Activated CD4-positive, alpha-beta T cell treated with anti-CD3 and anti-CD28 coated beads, Interleukin-2, amount 10 ng/mL, durations not matched to agents 24 days and 14 days (primary cell): Measurements from ENCODE around the gene CADPS2. TPM values are rescaled to one million over a fixed set of nuclear protein-coding genes. Genes with fewer than 3 reads are reported as not detected.

Experiments used
- DNase-seq: peaks from one replicate; pipeline ENCODE4 v3.0.0; 2022
- H3K27ac Mint-ChIP-seq: one replicate; pipeline ENCODE4 v1.8.0; 2022; ENCODE audit warnings: mild to moderate bottlenecking, mixed read lengths
- H3K27me3 Mint-ChIP-seq: one replicate; pipeline ENCODE4 v1.8.0; 2022; ENCODE audit warnings: mixed read lengths
- H3K36me3 Mint-ChIP-seq: one replicate; pipeline ENCODE4 v1.8.0; 2022; ENCODE audit warnings: low read depth, mild to moderate bottlenecking, mixed read lengths
- H3K4me1 Mint-ChIP-seq: one replicate; pipeline ENCODE4 v1.8.0; 2021; ENCODE audit warnings: mixed read lengths
- H3K4me3 Mint-ChIP-seq: one replicate; pipeline ENCODE4 v1.8.0; 2022; ENCODE audit warnings: mild to moderate bottlenecking, moderate library complexity, mixed read lengths
- H3K9me3 Mint-ChIP-seq: one replicate; pipeline ENCODE4 v1.8.0; 2021; ENCODE audit warnings: mixed read lengths
- intact Hi-C: fragments of 100-400 bp; cut with micrococcal nuclease; formaldehyde crosslinking; loops from one replicate; pipeline ENCODE4 v1.15.1; 2023
- total RNA-seq: library from RNA; stranded (reverse); gene quantifications from 2 replicates; pipeline ENCODE4 v1.2.3, GENCODE V29; 2022

CADPS2 gene
- total RNA-seq, 1 donor from 2014 or later: not detected

- no peaks in the 10 kb centered on the region for H3K27me3 Mint-ChIP-seq
Observed at GRCh38 chr7:122746948-122747347, 139.3 kb downstream of the CADPS2 start.

GRCh38 chr7:122743211-122743610 is 143.0 kb downstream of the CADPS2 start:
- no peak overlapping the region for H3K4me3 Mint-ChIP-seq
- H3K27me3 Mint-ChIP-seq: no peaks in the 10 kb centered on the region
- intact Hi-C loops: no loop called here
- no peak overlapping the region for H3K27ac Mint-ChIP-seq
- no peaks in the 10 kb centered on the region for H3K9me3 Mint-ChIP-seq
- no peak for DNase-seq
- H3K36me3 Mint-ChIP-seq: no peaks in the 10 kb centered on the region
- H3K4me1 Mint-ChIP-seq: no peaks in the 10 kb centered on the region

More at GRCh38 chr7:122746948-122747347, 139.3 kb downstream of the CADPS2 start:
- H3K4me3 Mint-ChIP-seq: no peak overlapping the region
- H3K9me3 Mint-ChIP-seq: no peaks in the 10 kb centered on the region
- DNase-seq: no peak
- H3K36me3 Mint-ChIP-seq: no peaks in the 10 kb centered on the region
- H3K4me1 Mint-ChIP-seq: no peaks in the 10 kb centered on the region
- H3K27ac Mint-ChIP-seq: no peak overlapping the region
- intact Hi-C loops: no loop called here

DNA sequence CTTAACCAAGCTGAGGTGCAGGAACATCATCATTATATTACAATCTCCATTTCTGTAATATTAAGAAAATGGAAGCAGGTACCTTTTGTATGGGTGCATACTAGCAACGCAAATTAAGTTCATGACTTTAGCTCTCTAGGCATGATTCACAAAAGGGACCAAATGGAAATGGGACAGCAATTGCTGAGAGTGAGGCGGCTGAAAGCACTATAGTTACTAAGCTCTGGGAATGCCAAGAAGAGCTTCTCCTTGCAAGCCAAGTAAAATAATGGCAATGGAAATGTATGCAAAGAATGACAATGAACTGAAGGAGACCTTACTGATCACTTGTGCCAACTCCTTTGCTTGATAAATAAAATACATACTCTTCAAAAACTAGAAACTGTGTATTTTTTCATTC is 147.3 kb downstream of the CADPS2 start:
- Mint-ChIP-seq H3K27ac (no peak overlapping the region), H3K9me3 (no peaks in the 10 kb centered on the region), H3K27me3 (no peaks in the 10 kb centered on the region), H3K36me3 (no peaks in the 10 kb centered on the region), H3K4me1 (no peaks in the 10 kb centered on the region), H3K4me3 (no peak overlapping the region)
- intact Hi-C loops: no loop called here
- DNase-seq: no peak

- intact Hi-C loops: no loop called here
- Mint-ChIP-seq H3K4me1 (no peaks in the 10 kb centered on the region), H3K36me3 (no peaks in the 10 kb centered on the region), H3K27me3 (no peaks in the 10 kb centered on the region), H3K4me3 (no peak overlapping the region), H3K27ac (no peak overlapping the region), H3K9me3 (no peaks in the 10 kb centered on the region)
- DNase-seq: no peak
Observed at GRCh38 chr7:122736183-122736582, 150.1 kb downstream of the CADPS2 start.

DNA sequence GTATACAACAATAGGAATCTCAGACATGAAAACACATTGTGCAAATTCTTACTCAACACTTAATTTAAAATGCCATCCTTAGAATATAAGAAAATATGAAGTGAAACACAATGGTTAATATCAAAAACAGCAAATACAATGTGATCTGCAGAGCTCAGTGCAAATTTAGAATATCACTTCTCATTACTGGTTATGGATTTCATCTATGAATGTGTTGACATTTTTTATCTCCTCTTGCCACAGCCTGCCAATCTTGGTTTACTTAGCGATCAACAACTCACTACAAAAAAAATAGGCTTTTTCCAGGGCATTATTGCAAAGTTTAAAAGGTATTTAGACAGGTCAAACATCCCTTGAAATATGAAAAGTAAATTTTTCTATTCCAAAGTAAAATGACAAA is 158.5 kb downstream of the CADPS2 start:
- no peak overlapping the region for H3K4me3 Mint-ChIP-seq
- intact Hi-C loops: no loop called here
- no peaks in the 10 kb centered on the region for H3K27me3 Mint-ChIP-seq
- no peaks in the 10 kb centered on the region for H3K4me1 Mint-ChIP-seq
- no peak overlapping the region for H3K27ac Mint-ChIP-seq
- H3K9me3 Mint-ChIP-seq: no peaks in the 10 kb centered on the region
- no peak for DNase-seq
- no peaks in the 10 kb centered on the region for H3K36me3 Mint-ChIP-seq

DNA sequence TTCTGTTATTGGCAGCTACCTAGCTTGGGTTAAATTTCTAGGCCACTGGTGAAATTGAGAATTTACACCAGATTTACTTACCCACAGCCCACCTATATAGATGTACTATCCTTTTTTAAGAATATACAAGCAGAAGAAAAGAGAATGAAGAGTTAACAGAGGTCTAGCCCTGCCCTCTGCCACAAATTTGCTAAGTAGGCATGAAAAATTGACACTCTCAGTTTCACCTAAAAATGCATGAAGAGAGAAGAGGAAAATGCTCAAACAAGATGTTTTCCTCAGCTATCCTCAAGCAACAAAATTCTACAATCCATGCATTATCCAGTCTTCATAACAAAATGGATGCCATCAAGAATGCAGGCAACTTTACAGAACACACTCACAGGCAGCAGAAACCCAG is 158.9 kb downstream of the CADPS2 start:
- Mint-ChIP-seq H3K4me1 (no peaks in the 10 kb centered on the region), H3K27ac (no peak overlapping the region), H3K4me3 (no peak overlapping the region)

DNA sequence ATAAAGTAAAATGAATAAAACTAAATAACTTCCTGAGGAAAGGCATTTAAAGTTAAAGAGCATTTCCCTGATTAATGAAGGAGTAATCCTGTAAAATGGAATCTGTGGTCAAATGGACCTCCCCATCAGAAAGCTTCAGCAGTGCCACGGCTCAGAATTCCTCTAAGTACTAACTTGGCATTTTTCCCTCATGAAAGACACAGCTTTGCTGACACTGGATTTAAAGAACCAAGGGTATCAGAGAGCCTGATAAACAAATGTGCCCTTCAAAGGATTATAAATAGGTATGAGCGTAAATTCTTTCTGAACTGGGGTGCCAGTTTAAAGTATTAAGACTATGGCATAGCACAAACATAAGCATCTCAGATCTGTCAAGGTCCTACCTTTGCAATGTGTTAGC is 159.4 kb downstream of the CADPS2 start:
- no peaks in the 10 kb centered on the region for H3K36me3 Mint-ChIP-seq
- H3K27me3 Mint-ChIP-seq: no peaks in the 10 kb centered on the region
- intact Hi-C loops: no loop called here
- DNase-seq: no peak
- H3K4me1 Mint-ChIP-seq: no peaks in the 10 kb centered on the region
- H3K4me3 Mint-ChIP-seq: no peak overlapping the region
- H3K27ac Mint-ChIP-seq: no peak overlapping the region
- H3K9me3 Mint-ChIP-seq: no peaks in the 10 kb centered on the region

More for the DNA sequence above, 158.9 kb downstream of the CADPS2 start:
- intact Hi-C loops: no loop called here
- no peaks in the 10 kb centered on the region for H3K9me3 Mint-ChIP-seq
- H3K36me3 Mint-ChIP-seq: no peaks in the 10 kb centered on the region
- DNase-seq: no peak
- no peaks in the 10 kb centered on the region for H3K27me3 Mint-ChIP-seq

- H3K36me3 Mint-ChIP-seq: no peaks in the 10 kb centered on the region
- DNase-seq: no peak
- H3K9me3 Mint-ChIP-seq: no peaks in the 10 kb centered on the region
- H3K27me3 Mint-ChIP-seq: no peaks in the 10 kb centered on the region
- H3K27ac Mint-ChIP-seq: no peak overlapping the region
- intact Hi-C loops: no loop called here
- no peaks in the 10 kb centered on the region for H3K4me1 Mint-ChIP-seq
- H3K4me3 Mint-ChIP-seq: no peak overlapping the region
Observed at GRCh38 chr7:122724366-122724765, 161.9 kb downstream of the CADPS2 start.

DNA sequence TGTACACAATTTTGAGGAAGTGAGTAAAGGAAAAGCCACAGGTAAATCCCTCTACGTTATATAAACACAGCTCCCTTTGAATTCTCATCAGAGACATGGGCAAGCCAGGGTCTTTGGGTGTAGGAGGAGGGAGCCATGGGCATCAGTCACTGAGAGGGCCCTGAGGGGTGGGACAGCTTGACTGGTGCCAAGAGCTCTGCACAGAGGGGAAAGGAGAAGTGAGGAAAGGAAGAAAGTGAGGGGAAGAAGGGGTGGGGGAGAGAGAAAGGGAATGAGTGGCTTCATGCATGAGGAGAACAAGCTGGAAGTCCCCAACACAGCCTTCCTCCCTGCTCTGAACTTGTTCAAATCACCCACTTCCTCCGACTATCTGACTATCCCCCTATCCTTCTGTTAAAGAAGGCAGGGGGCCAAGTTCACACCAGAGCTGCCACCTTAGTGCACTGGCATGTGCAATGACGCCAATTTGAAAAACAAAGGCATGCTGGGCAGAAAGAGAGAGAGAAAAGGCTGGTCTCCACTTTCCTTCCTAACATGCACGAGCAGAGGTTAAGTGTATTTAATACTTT is 167.2 kb downstream of the CADPS2 start:
- Mint-ChIP-seq H3K36me3 (no peaks in the 10 kb centered on the region), H3K4me1 (no peaks in the 10 kb centered on the region), H3K4me3 (no peak overlapping the region), H3K27ac (no peak overlapping the region), H3K9me3 (no peaks in the 10 kb centered on the region), H3K27me3 (no peaks in the 10 kb centered on the region)
- intact Hi-C loops: no loop called here
- no peak for DNase-seq

DNA sequence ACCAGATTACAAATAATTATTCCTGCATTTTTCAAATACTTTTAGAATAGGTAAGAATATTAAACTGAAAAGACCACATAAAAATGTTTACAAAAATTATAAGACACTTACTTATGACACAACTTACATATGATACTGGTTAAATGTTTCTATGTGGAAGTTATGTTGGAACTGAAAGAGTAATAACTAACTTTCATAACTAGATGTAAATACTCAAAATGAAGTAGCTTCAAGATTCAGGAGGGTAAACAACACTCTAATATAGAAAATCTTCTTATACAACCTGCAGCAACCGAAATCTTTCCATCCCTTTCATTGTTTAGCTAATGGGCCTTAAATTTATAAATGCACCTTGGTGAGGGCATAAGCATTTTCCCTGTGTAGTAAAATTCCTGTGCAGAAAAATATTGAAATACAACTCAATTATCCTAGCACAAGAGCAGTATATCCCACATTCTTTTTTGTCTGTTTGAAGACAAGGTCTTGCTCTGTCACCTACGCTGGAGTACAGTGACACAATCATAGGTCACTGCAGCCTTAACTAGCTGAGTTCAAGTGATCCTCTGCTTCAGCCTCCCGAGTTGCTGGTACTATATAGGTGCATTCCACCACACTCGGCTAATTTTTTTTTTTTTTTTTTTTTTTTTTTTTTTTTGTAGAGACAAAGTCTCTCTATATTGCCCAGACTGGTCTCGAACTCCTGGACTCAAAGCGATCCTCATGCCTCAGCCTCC is 168.7 kb downstream of the CADPS2 start:
- no peak overlapping the region for H3K4me3 Mint-ChIP-seq
- no peak for DNase-seq
- no peaks in the 10 kb centered on the region for H3K4me1 Mint-ChIP-seq
- no peaks in the 10 kb centered on the region for H3K36me3 Mint-ChIP-seq
- intact Hi-C loops: no loop called here
- H3K9me3 Mint-ChIP-seq: no peaks in the 10 kb centered on the region
- H3K27me3 Mint-ChIP-seq: no peaks in the 10 kb centered on the region
- H3K27ac Mint-ChIP-seq: no peak overlapping the region

DNA sequence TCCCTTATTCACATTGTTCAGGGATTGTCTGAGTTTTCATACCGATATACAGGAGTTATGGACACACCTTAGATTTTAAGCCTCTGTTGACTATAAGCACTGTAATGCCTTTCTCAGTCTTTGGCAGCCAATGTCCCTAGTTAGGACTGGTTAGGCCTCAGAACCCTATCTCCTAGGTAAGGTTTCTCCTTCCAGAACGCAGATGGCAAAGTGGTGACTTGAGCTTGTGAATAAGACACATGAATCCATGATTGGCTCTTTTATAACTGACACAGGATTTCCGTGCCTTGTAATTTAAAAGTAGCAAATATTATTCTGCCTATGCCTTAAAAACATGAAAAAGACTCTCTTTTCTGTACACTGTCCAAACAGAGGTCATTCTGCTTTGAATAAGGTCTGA is 171.1 kb downstream of the CADPS2 start:
- intact Hi-C loops: no loop called here
- Mint-ChIP-seq H3K27ac (no peak overlapping the region), H3K27me3 (no peaks in the 10 kb centered on the region), H3K4me3 (no peak overlapping the region), H3K4me1 (no peaks in the 10 kb centered on the region), H3K9me3 (no peaks in the 10 kb centered on the region), H3K36me3 (no peaks in the 10 kb centered on the region)
- DNase-seq: no peak

- no peaks in the 10 kb centered on the region for H3K27me3 Mint-ChIP-seq
- DNase-seq: no peak
- no peaks in the 10 kb centered on the region for H3K9me3 Mint-ChIP-seq
- H3K27ac Mint-ChIP-seq: no peak overlapping the region
- H3K4me1 Mint-ChIP-seq: no peaks in the 10 kb centered on the region
- intact Hi-C loops: no loop called here
- H3K36me3 Mint-ChIP-seq: no peaks in the 10 kb centered on the region
- no peak overlapping the region for H3K4me3 Mint-ChIP-seq
Observed at GRCh38 chr7:122710916-122711315, 175.3 kb downstream of the CADPS2 start.

- Mint-ChIP-seq H3K9me3 (no peaks in the 10 kb centered on the region), H3K4me1 (no peaks in the 10 kb centered on the region), H3K27ac (no peak overlapping the region), H3K27me3 (no peaks in the 10 kb centered on the region), H3K4me3 (no peak overlapping the region), H3K36me3 (no peaks in the 10 kb centered on the region)
- intact Hi-C loops: no loop called here
- DNase-seq: no peak
Observed at GRCh38 chr7:122709930-122710646, 176.2 kb downstream of the CADPS2 start.

DNA sequence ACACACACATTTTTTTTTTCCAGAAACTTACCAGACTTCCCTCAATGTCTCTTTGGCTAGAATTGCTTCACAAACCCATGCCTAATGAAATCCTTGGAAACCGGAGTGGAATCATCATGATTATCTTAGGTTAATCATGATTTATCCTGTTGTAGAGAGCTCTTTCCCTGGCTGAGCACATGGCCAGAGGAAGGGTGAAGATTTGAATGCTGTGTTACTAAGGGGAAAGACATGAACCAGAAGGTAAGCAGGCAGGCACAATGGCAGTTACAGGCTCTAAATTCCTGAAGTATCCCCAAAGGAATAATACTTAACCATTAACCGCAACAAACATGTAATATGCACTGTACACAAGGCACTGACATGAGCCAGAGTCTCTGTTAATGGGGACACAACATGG is 179.4 kb downstream of the CADPS2 start:
- Mint-ChIP-seq H3K4me1 (no peaks in the 10 kb centered on the region), H3K27ac (no peak overlapping the region), H3K36me3 (no peaks in the 10 kb centered on the region), H3K9me3 (no peaks in the 10 kb centered on the region), H3K4me3 (no peak overlapping the region), H3K27me3 (no peaks in the 10 kb centered on the region)
- intact Hi-C loops: no loop called here
- DNase-seq: no peak
